ELR (cell line): ENCODE data around the gene ATN1.

Experiments
- DNase-seq: peaks from one replicate; pipeline ENCODE4 v3.0.0-alpha.2; 2015; ENCODE audit warnings: low read depth

ATN1 gene

DNA sequence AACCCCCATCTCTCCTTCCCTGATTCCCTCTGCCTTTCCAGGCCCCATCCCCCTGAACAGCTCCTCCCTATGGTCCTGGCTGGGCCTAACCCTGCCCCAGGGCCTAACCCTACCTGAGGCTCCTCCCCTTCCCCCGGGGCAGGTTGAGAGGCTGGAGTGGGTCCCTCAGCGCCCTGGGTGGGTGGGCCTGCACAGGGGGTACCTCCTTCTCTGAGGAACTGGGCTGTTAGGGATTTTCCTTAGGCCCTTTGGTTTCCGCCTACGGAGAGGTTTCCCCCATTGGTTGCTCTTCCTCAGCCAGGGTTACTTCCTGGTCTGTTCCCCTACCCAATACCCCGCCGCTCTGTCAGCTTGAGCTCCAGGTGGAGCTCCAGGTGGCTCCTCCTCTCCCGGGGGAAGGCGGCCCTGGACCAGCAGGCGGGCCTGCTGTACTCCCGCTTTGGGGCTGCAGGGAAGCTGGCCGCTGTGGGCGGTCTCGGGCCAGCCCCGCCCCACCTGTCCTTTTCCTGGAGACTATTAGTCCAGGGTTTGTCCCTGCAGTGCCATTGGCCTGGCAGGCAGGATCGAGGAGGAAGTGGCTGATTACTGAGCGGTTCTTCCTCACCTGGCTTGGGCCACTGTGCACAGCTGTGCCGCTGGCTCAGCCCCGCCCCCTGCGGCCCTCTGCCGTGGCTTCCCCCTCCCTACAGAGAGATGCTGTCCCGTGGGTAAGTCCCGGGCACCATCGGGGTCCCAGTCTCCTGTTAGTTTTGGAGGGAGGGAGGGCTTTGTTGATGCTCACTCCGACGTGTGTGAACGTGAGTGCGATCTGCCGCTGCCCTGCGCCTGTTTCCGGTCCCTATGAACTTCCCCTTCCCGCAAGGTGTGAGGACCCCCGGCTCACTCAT, 18.5 kb downstream of the ATN1 start:
- no peak for DNase-seq

DNA sequence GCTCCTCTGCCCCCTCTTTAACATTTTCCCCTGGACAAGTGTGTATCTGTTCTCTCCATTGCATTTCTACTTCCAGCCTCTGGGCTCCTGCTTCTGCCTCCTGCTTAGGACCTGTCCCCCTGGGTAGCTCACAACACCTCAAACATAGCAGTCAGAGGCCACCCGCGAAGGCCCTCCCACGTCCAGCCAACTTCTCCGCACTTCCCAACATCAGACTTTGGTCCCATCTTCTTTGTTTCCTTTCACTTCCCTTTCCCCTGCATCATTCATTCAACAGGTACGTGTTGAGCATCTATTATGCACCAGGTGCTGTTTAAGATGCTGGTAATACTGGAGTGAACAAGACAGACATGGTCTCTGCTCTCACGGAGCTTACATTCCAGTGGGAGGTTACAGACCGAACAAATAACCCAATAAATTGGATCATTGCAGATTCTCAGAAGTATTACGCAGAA, 19.2 kb downstream of the ATN1 start:
- DNase-seq, result no peak

GRCh38 chr12:6947615-6948014, 19.9 kb downstream of the ATN1 start:
- DNase-seq, result no peak

GRCh38 chr12:6948873-6949594, 21.3 kb downstream of the ATN1 start:
- DNase-seq, result no peak

DNA sequence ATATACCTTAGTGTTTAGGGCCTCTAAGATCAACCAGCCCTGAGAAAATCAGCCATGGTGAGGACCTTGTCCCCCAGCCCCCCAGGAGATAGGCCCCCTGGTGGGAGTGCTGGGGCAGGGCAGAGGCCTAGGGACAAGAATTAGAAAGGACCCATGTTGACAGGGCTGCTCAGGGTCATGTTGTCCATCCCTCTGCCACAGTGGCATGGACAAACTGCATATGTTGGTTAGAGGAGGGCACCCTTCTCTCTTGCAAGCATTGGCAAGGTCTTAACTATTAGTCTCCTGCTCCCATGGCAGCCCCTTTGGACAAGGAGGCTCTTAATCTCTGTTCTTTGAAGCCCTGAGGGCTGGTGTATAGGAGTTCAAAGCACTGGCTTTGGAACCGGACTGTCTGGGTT, 22.6 kb downstream of the ATN1 start:
- DNase-seq, result no peak

- no peak for DNase-seq
Measured at GRCh38 chr12:6950811-6951540, 23.2 kb downstream of the ATN1 start, which contains the start of gene PTPN6. TSS of gene PTPN6 (plus strand) at chr12:6951356. CDS start at chr12:6951513, 157 bp downstream.

- no peak for DNase-seq
Measured at GRCh38 chr12:6951551-6952120, 23.9 kb downstream of the ATN1 start.

- no peak for DNase-seq
Measured at GRCh38 chr12:6952121-6952862, 24.5 kb downstream of the ATN1 start.

- no peak for DNase-seq
Measured at GRCh38 chr12:6952863-6953441, 25.2 kb downstream of the ATN1 start.

DNA sequence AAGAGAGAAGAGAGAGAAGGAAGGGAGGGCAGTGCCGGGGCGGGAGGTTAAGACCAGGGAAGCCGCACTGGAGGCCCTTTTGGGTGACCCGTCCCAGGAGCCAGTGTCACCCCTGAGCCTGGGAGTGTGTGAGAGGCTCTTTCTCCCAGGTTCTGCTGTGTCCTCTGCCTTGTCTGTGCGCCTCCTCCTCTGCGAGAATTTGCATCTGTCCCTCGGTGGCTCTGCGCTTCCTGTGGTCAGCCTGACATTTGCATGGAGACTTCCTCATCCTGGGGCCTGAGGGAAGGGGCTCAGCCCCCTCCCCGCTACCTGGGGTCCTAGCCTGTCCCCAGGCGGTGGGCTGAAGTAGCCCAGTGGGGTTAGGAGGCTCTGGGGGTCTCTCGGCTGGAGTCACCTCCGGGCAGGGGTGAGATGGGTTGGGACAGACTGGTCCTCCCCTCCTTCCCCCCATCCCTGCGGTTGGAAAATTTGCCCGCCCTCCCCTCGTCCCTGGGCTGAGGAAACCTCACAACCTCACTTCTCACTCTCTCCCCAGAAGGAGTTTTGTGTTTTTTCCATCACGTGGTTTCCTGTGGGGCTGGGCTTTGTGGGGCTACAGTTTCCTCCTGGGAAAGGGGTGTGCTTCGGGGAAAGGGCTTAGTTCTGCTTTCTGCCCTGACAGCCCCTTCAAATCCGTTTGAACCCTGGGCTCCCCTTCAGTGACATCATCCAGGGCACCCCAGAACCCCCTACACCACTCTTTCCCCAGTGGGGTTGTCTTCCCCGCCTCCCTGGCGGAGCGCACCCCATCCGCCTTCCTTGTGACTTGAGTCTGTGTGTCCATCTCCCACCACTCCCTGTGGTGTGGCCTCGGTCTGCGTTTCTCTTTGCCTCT, 25.9 kb downstream of the ATN1 start:
- no peak for DNase-seq

DNA sequence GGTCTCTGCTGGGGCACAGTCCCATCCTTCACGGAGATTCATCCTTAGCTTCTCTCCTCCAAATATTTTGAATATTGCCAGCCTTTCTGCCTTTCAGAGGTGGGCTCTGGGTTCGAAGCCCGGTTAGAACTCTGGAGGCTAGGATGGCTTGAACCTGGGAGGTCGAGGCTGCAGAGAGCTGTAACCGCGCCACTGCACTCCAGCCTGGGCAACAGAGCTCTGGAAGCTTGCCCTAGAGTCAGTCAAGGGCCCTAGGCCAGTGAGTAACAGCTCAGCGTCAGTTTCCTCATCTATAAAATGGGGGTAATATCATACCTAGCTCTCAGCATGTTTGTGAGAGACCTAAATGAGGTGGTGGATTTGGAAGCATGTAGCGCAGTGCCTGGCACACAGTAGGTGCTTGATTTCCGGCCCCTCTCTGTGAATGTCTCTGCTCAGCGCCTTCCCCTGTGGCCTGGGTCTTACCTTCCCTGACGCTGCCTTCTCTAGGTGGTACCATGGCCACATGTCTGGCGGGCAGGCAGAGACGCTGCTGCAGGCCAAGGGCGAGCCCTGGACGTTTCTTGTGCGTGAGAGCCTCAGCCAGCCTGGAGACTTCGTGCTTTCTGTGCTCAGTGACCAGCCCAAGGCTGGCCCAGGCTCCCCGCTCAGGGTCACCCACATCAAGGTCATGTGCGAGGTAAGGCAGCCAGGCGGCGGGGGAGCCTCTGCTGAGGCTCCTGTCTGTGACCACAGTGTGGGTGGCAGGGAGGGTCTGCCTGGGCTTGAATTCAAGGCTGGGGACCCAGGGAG, 26.8 kb downstream of the ATN1 start:
- DNase-seq, result no peak

GRCh38 chr12:6955108-6956020, 27.6 kb downstream of the ATN1 start:
- DNase-seq, result no peak

GRCh38 chr12:6956021-6956727, 28.4 kb downstream of the ATN1 start:
- DNase-seq, result no peak

DNA sequence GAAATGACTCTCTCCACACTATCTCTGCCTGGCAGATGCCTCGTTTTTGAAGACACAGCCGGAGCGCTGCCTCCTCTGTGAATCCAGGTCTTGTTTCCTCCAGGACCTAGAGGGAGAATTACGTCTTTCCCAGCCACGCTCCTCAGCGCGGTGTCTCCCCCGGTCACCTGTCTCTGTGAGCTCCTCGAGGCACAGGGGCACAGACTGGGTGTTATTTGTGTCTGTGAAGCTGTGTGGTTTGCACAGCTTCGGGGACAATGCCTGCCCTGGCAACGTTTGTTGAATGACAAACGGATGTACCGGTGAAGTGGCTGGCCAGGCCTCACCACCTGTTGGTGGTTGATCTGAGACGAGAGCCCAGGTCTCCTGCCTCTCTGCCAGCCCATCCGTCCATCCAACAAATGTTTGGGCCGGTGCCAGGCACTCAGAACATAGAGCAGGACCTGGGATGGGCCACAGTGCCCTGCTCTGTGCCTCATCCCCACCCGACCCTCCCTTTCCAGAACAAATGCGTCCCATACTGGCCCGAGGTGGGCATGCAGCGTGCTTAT, 29.5 kb downstream of the ATN1 start:
- DNase-seq, result no peak

- DNase-seq, result no peak
Measured at GRCh38 chr12:6957741-6958608, 30.2 kb downstream of the ATN1 start.

GRCh38 chr12:6958609-6959057, 30.9 kb downstream of the ATN1 start:
- DNase-seq, result no peak
